Neutrophil (primary cell): ENCODE results near the gene FN1.

Experiments used
- H3K27ac ChIP-seq: fragments of 200-600 bp; sonication (generic); 2 replicates; pipeline ENCODE4 v1.5.1; 2016; ENCODE audit warnings: mild to moderate bottlenecking, moderate library complexity
- H3K27me3 ChIP-seq: fragments of 200-600 bp; sonication (generic); 2 replicates; pipeline ENCODE4 v1.6.0; 2016; ENCODE audit warnings: mild to moderate bottlenecking
- H3K36me3 ChIP-seq: fragments of 200-600 bp; sonication (generic); 2 replicates; pipeline ENCODE4 v1.5.1; 2017
- H3K4me1 ChIP-seq, 2 experiments: fragments of 200-600 bp in 1 of 2; sonication (generic) in 1 of 2; 1 replicate in 1 of 2; 2 replicates in 1 of 2; pipeline versions ENCODE4 v1.5.1 to v1.6.1; 2013 to 2016; ENCODE audit warnings: low read depth in 1 of 2, low read length in 1 of 2, mild to moderate bottlenecking in 1 of 2, moderate library complexity in 1 of 2; ENCODE audit not compliant: control insufficient read depth in 1 of 2, insufficient read depth in 1 of 2
- H3K4me3 ChIP-seq, 2 experiments: fragments of 200-600 bp in 1 of 2; sonication (generic) in 1 of 2; 1 replicate in 1 of 2; 2 replicates in 1 of 2; pipeline ENCODE4 v1.5.1; 2013 to 2016; ENCODE audit warnings: low read depth in 1 of 2, low read length in 1 of 2, mild to moderate bottlenecking in 1 of 2, moderate library complexity in 1 of 2
- H3K9me3 ChIP-seq: fragments of 200-600 bp; sonication (generic); 2 replicates; pipeline ENCODE4 v1.5.1; 2016
- CTCF ChIP-seq: fragments of 200-600 bp; sonication (generic); IDR thresholded peaks from 2 replicates; pipeline ENCODE4 v1.5.1; 2016; ENCODE audit warnings: antibody characterized with exemption

Gene FN1

GRCh38 chr2:215415218-215415617 is 20.6 kb downstream of the FN1 start:
- no peak overlapping the region for H3K4me3 ChIP-seq
- no peak overlapping the region for H3K27ac ChIP-seq
- H3K4me1 ChIP-seq = no peaks in the 10 kb centered on the region
- no peaks in the 10 kb centered on the region for H3K36me3 ChIP-seq
- TF ChIP-seq CTCF = no peak
- peaks cover 30% of the 10 kb centered on the region for H3K27me3 ChIP-seq
- no peaks in the 10 kb centered on the region for H3K9me3 ChIP-seq

- Histone ChIP-seq H3K36me3 (no peaks in the 10 kb centered on the region), H3K4me3 (no peak overlapping the region), H3K27me3 (peaks cover 25% of the 10 kb centered on the region), H3K9me3 (no peaks in the 10 kb centered on the region), H3K27ac (no peak overlapping the region), H3K4me1 (no peaks in the 10 kb centered on the region)
- no peak for TF ChIP-seq CTCF
These were observed 21.2 kb downstream of the FN1 start for GRCh38 chr2:215414674-215415073.

- peaks cover 20% of the 10 kb centered on the region for H3K27me3 ChIP-seq
- TF ChIP-seq CTCF = no peak
- H3K36me3 ChIP-seq = no peaks in the 10 kb centered on the region
- H3K9me3 ChIP-seq = no peaks in the 10 kb centered on the region
- no peaks in the 10 kb centered on the region for H3K4me1 ChIP-seq
- no peak overlapping the region for H3K27ac ChIP-seq
- H3K4me3 ChIP-seq = no peak overlapping the region
These were observed 21.9 kb downstream of the FN1 start for GRCh38 chr2:215413974-215414373.

GRCh38 chr2:215413484-215413777 is 22.4 kb downstream of the FN1 start:
- no peak overlapping the region for H3K27ac ChIP-seq
- no peaks in the 10 kb centered on the region for H3K36me3 ChIP-seq
- no peaks in the 10 kb centered on the region for H3K4me1 ChIP-seq
- TF ChIP-seq CTCF = no peak
- H3K4me3 ChIP-seq = no peak overlapping the region
- H3K27me3 ChIP-seq = peaks cover 15% of the 10 kb centered on the region
- no peaks in the 10 kb centered on the region for H3K9me3 ChIP-seq

GRCh38 chr2:215411941-215412743 is 23.7 kb downstream of the FN1 start:
- H3K4me1 ChIP-seq = no peaks in the 10 kb centered on the region
- H3K36me3 ChIP-seq = no peaks in the 10 kb centered on the region

More at GRCh38 chr2:215411941-215412743, 23.7 kb downstream of the FN1 start:
- no peak overlapping the region for H3K27ac ChIP-seq
- TF ChIP-seq CTCF = no peak
- no peaks in the 10 kb centered on the region for H3K9me3 ChIP-seq
- peaks cover 14% of the 10 kb centered on the region for H3K27me3 ChIP-seq
- no peak overlapping the region for H3K4me3 ChIP-seq
